Transverse colon (tissue), 4 donors: ENCODE data around the gene EEPD1.

Experiments used
- CTCF ChIP-seq, 5 experiments: fragments of 200-600 bp in 3 of 5; fragments of 450-650 bp in 2 of 5; sonication (generic) in 3 of 5; IDR thresholded peaks; 1 replicate in 2 of 5; 2 replicates in 3 of 5; pipeline ENCODE4 v1.5.1; 2016 to 2017; ENCODE audit warnings: antibody characterized with exemption in 5 of 5, inconsistent platforms in 3 of 5, mild to moderate bottlenecking in 2 of 5, moderate library complexity in 1 of 5
- POLR2A ChIP-seq: fragments of 450-650 bp; IDR thresholded peaks from one replicate; pipeline ENCODE4 v1.6.1; 2016; ENCODE audit warnings: antibody characterized with exemption, mild to moderate bottlenecking, moderate library complexity
- POLR2AphosphoS5 ChIP-seq, 3 donors: sonication (generic); formaldehyde crosslinking; IDR thresholded peaks; one replicate each; pipeline ENCODE4 v1.6.1; 2016; ENCODE audit warnings: antibody characterized with exemption in 3 of 3

- TF ChIP-seq CTCF (IDR thresholded peaks at IDR 0.05) = no peak
- TF ChIP-seq POLR2A = no peak
- no peak for TF ChIP-seq POLR2AphosphoS5 (IDR thresholded peaks at IDR 0.05)
These were observed 126.3 kb downstream of the EEPD1 start for GRCh38 chr7:36279200-36279925.
